ENCODE results near the gene SLC38A5.
"Not testable (repeated sequence)": the region's sequence is repeated elsewhere in the genome, so short reads cannot be mapped to it uniquely, and the experiment has no call there.

Gene SLC38A5

DNA sequence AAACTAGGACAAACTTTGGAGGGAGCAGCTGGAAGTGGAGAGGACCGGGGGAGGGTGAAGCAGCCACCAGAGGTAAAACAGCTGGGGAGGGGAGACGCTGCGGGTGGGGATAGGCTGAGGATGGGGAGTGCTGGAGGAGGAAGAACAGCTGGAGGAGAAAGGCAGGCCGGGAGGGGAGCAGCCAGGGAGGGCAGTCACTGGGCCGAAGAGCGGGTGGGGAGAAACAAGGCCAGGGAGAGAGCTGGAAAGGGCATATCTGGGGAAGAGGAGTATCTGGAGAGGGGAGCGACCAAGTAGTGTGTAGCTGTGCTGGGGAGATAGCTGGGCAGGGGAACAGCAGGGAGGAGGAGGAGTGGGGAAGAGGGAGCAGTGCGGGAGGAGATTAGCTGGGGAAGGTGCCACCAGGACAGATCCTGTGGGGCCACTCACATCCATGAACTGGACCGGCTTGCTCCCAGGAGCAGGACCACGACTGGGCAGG is 2.7 kb downstream of the SLC38A5 start:
- DNase-seq, result no peak

DNA sequence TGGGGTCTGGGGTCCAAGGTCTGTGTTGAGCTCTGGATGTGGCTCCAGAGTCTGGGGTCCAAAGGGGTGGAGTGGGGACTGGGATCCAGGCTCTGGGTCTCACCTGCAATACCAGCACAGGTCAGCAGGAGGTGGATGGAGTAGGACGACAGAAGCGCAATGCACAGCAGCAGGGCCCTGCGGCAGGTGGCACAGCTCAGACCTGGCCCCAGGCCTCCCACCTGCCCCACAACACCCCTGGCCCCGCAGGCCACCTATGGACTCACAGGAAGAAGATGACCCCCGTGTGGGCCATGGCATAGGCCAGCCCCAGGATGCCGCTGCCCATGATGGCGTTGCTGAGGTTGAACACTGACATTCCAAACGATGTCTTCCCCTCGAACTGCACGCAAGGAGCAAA is 3.4 kb downstream of the SLC38A5 start:
- DNase-seq, result peak in 1 of 2 donors; percentile 26

GRCh38 chrX:48465336-48465933 is 4.6 kb downstream of the SLC38A5 start:
- no peak for DNase-seq

DNA sequence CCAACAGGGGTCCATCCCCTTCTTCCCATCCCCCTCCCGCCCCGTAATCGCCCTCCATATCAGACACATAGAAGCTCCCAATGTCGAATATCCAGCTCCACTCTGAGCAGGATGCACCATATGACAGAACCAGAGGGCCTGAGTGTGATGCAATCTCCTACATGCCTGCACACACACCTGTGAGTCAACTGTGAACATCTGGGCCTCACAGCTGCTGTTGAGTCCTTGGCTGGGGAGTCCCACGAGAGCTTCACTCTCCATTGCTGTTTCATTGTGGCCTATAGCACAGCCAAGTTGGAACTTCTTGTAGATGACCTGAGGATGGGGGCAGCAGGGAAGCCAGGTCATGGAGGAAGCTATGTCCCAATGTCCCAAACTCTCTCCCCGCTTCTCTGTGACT is 8.2 kb downstream of the SLC38A5 start:
- DNase-seq, result no peak

- DNase-seq, result no peak
Measured at GRCh38 chrX:48460606-48461005, 9.5 kb downstream of the SLC38A5 start.

DNA sequence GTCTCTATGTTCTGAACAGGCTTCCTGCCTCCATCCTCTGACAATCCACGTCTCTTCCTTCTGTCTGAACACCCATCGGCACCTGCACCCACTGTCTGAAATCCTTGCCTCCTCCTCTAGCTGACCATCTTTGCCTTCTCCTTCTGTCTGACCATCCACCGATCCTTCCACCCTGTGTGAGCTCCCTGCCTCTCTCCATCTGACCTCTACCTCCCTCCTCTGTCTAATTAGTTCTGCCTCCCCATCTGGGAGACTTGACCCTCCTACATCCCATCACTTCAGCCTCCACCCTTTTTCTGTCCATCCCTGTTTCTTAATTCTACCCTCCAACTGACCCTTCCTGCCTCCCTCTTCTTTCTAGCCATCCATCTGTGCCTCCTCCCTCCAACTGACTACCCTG is 10.0 kb downstream of the SLC38A5 start:
- DNase-seq, result no peak

DNA sequence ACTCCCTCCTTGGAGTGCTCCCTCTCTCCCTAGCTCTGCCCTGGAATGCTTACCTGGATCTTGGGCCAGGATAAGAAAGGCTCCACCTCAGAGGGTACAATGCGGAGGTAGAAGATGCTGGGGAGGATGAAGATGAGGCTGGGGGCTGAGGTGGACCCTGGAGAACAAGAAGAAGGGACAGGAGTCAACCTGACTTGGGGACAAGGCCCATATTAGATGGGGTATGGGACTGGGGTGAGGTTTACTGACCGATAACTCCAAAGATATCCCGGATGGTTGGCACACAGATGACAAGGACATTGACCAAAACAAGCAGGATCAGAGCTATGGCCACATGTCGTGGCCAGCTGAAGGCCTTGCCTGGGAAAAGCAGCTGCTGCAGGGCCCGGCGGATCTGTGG is 10.6 kb downstream of the SLC38A5 start:
- DNase-seq, result no peak

DNA sequence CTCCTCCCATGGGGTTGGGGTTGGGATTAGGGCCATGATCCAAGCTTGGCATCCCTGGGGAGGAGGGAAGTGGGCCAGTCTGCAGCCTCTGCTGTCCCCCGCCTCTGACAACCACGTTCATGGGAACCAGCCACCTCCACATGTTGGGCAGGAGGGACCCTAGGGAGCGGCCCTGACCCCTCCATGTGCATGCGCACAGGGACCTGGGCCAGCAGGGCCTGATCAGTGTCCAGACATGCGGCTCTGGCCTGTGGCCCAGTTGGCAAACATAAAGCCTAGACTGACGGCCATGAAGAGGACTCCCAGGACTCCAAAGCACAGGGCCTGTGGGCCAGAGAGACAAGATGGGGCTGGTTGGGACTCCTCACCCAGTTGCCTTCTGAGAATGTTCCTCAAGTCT is 11.3 kb downstream of the SLC38A5 start:
- DNase-seq, result no peak

- no peak for DNase-seq
Measured at GRCh38 chrX:48456628-48457331, 13.3 kb downstream of the SLC38A5 start.

DNA sequence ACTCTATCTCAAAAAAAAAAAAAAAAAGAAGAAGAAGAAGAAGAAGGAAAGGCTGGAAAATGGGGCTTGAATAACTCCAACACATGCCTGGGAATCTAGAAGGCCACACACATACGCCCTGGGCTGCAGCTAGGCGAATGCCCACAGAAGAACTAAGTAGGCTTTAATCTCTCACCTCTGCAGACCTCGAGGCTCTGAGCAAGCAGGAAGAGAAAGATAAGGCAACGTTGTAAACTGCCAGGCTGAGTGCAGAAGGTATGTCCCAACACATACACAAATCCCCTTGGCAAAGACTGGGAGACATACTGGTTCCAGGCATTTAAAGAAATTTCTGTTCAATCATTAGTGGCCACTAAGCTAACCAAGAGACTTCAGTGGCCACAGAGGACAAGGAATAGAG is 18.4 kb downstream of the SLC38A5 start:
- DNase-seq, result no peak

- no peak for DNase-seq
Measured at GRCh38 chrX:48450076-48450475, 20.0 kb downstream of the SLC38A5 start.

GRCh38 chrX:48447201-48447600 is 22.9 kb downstream of the SLC38A5 start:
- not testable (repeated sequence) for DNase-seq

DNA sequence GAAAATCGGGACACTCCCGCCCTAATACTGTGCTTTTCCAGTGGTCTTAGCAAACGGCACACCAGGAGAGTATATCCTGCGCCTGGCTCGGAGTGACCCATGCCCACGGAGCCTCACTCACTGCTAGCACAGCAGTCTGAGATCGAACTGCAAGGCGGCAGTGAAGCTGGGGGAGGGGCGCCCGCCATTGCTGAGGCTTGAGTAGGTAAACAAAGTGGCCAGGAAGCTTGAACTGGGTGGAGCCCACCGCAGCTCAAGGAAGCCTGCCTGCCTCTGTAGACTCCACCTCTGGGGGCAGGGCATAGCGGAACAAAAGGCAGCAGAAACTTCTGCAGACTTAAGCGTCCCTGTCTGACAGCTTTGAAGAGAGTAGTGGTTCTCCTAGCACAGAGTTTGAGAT is 36.3 kb downstream of the SLC38A5 start:
- DNase-seq, result not testable (repeated sequence)

- not testable (repeated sequence) for DNase-seq
Measured at GRCh38 chrX:48430166-48430565, 39.9 kb downstream of the SLC38A5 start.

- DNase-seq, result not testable (repeated sequence)
Measured at GRCh38 chrX:48429606-48430005, 40.5 kb downstream of the SLC38A5 start.

- not testable (repeated sequence) for DNase-seq
Measured at GRCh38 chrX:48427027-48427716, 42.9 kb downstream of the SLC38A5 start.

GRCh38 chrX:48411860-48412259 is 58.2 kb downstream of the SLC38A5 start, which contains the start of gene SSX4B:
SSX4B (minus strand) TSS chrX:48411960; CDS start chrX:48411372, 588 bp downstream.
- DNase-seq, result not testable (repeated sequence)
